GM12874 (cell line): Measurements from ENCODE around the gene RASGRP3.

Source experiments
- CTCF ChIP-seq: IDR thresholded peaks from 2 replicates; pipeline ENCODE4 v1.5.1; 2011; ENCODE audit warnings: low read depth, mild to moderate bottlenecking, control low read depth, low read length, moderate library complexity; ENCODE audit not compliant: insufficient read depth

The RASGRP3 gene

GRCh38 chr2:33489835-33490431 is 13.5 kb downstream of the RASGRP3 start:
- TF ChIP-seq CTCF: no peak

DNA sequence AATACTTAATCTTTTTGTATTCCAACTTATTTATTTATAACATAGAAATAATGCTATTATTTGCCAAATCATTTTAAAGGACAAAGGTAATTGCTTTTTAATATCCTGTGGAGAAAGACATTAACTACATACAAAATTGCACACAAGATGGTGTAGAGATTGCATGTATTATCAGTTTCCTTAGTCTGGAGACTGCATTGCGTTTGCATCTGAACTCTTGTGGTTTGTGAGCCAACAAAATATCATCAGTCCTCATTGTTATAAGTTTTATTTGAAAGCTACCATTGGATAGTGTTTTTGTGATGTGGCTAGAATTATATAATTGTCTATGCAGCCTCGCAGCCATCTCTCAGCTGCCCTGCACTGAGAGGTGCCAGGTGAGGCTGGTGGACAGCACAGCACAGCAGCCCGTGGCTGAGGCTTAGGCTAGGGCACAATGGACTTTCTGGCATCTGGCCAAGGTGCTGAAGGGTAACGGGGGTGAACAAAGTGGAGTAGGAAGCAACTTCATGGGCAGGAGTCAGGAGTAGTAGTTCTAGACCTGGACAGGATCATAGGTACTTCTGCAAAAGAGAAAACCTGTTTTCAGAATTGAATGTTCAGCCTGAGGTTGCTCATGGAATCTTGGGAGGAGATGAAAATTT is 15.1 kb downstream of the RASGRP3 start:
- TF ChIP-seq CTCF: no peak

DNA sequence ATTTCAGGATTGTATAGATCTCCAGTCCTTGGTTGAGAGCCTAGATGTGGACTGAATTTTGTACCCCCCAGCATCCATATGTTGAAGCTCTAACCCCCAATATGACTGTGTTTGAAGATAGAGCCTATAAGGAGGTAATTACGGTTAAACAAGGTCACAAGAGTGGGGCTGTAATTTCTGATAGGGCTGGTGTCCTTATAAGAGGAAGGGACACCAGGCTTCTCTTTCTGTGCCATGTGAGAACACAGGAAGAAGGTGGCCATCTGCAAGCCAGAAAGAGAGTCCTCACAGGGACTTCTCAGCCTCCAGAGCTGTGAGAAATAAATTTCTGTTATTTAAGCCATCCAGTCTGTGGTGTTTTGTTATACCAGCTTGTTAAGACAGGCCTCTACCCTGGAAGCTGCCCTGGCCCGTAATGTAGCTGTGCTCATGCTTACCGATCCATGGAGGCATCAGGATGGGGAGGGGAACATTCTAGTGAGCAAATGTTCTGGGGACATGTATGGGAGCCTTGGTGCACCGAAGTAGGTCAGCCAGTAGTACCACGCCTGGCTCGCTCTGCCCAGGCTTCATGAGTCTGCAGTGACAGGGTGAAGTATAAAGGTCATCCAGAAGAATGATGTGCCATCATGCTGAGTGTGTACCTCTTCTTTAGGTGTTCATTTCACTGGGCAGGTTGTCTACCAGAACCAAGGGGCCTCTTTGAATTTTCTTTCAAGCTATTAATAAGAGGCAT is 16.1 kb downstream of the RASGRP3 start:
- TF ChIP-seq CTCF: no peak

DNA sequence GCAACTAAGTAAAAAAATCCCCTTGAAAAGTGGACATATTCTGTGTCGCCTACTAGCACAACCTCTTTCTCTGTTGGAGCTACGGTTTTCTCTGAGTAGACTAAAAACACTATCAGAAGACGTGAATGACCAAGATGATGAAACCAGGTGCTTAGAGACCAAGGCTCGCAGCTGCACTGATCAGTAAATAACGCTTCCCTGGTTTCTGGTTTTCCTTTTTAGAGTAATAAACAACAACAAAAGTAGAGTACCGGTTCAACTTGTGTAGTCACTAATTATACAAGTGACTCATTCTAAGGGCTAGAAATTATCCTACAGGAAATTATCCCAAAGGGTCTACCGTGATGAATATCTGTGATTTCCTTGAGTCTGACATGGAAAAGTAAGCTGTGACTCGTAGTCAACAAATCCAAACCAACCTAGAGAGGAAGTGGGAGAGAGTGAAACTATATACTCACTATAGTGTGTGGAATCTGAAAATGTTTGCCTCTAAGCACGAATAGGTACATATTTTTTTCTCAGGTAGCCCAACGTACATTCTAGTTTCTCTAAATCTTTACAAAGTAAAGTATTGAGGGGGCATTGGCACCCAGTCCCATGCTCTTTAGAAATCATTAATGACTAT is 17.8 kb downstream of the RASGRP3 start:
- TF ChIP-seq CTCF: no peak

- TF ChIP-seq CTCF: no peak
Measured at GRCh38 chr2:33494877-33495641, 18.6 kb downstream of the RASGRP3 start.

GRCh38 chr2:33495683-33496082 is 19.2 kb downstream of the RASGRP3 start:
- TF ChIP-seq CTCF: no peak
